GM12873 (cell line): Measurements from ENCODE around the gene PIEZO2.

Source experiments
- CTCF ChIP-seq: IDR thresholded peaks from 2 replicates; pipeline ENCODE4 v1.5.1; 2012; ENCODE audit warnings: low read depth, mild to moderate bottlenecking, moderate library complexity, low read length, control low read depth; ENCODE audit not compliant: insufficient read depth; ENCODE audit errors: missing control alignments

PIEZO2 gene

GRCh38 chr18:11095211-11095610, 54.2 kb downstream of the PIEZO2 start:
- TF ChIP-seq CTCF: no peak

DNA sequence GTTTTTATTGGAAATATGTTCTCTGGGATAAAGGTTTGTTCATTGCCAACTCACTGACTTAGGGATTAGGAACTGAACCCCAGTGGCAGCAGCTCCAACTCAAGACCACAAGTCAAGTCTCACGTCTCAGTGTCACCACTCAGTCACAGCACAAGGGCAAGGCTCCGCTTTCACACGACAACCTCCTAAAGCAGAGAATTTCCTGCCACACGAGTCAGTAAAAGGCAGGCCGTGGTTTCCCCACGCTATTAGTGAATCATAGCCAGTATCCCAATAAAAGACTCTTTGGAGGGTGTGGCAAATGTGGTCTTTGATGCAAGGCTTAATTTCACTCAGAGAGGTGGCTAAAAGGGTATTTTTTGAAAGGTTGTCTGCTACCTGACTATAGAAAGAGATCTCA, 57.6 kb downstream of the PIEZO2 start:
- TF ChIP-seq CTCF: no peak

GRCh38 chr18:11089931-11090715, 59.2 kb downstream of the PIEZO2 start:
- TF ChIP-seq CTCF: no peak

DNA sequence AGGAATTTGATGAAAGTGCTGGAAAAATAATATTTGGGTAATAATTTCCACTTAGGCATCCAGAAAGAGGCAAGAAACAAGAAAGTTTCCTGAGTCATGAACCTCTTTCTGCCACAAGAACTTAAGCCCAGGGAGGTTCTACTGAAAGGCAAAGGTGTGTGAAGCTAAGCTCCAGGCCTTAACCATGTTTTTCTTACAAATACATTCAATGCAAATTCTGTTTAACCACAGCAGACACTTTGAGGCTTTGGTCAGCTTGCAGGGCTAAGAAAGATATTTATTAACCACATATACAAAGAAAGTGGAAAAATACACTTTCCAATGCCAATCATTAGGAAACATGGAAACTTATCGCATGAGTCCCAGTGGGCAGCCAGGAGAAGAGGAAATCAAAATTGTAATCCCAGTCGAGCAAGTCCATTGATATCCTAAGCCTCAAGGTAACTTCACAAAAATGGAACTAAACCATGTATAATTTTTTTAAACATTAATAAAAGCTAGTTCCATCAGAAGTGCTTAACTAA, 68.3 kb downstream of the PIEZO2 start:
- no peak for TF ChIP-seq CTCF

DNA sequence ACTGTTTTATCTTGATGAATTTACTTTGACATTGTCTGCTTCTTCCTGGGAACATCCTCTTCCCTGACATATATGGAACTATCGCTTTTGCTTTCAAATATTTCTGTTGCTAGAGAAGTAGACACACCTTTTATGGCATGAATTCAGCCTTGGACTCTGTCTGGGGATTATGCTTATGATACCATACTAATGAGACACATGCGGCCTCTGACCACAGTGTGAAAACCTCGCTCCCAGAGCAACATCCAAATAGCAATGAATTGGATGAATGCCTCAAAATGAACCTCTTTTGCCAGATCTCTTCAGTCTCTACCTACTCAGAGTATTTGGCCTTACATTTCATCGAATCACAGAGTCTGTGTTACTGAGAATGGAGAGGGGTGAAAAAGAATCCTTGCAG, 70.9 kb downstream of the PIEZO2 start:
- no peak for TF ChIP-seq CTCF

DNA sequence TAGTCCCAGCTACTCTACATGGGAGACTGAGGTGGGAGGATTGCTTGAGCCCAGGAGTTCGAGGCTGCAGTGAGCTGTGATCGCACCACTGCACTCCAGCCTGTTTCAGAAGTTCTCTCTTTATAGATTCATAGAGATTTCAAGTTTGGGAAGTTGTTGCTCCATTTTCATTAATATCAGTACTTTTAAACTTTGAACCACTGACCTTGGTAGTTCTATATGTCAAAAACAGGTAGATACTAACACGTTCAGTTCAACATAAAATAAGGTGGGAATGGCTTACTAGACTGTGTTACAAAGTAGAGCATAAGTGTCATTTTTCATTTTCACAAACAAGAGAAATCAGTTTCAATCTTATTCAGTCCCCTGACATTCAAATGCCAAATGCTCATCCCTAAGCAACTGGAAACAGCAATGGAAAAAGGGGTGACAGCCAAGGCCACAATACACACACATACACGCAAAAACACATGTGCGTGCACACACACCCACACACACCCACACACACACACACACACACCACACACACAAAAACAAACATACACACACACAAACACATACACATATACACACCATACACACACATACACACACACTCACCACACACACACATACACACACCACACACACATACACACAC, 71.7 kb downstream of the PIEZO2 start:
- no peak for TF ChIP-seq CTCF

DNA sequence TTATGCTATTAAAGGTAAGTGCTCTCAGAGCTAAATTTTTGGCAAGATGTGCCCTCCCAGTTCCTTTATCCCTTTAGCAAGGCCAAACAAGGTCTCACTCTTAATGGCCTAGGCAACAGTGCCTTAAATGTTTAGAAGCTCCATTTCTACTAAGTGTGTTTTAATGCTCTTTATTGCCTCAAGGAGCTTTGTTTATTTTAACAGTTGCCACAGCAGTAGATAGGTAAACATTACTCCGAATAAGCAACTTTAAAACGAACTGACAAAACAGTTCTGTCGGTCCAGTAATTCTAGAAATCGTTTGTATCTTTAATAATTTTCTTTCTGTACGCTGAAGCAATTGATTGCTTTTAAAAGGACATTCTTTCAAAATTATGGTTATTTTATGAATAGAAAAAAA, 74.5 kb downstream of the PIEZO2 start:
- TF ChIP-seq CTCF: no peak
